Right cardiac atrium (tissue), 5 donors: Measurements from ENCODE around the gene RAB3D. TPM values are rescaled to one million over a fixed set of nuclear protein-coding genes. Genes with fewer than 3 reads are reported as not detected.
"Not testable (repeated sequence)": the region's sequence is repeated elsewhere in the genome, so short reads cannot be mapped to it uniquely, and the experiment has no call there.

Experiments used
- ATAC-seq, 2 donors: fragments of 200-7000 bp; cut with Tn5 transposase; one replicate each; pipeline versions ENCODE4 v1.8.0 to v1.9.1; 2020; ENCODE audit warnings: moderate library complexity in 2 of 2, mild to moderate bottlenecking in 1 of 2
- DNase-seq, 3 donors: peaks; one replicate each; pipeline ENCODE4 v3.0.0-alpha.2; 2020
- H3K27ac ChIP-seq: one replicate; pipeline ENCODE4 v1.5.1; 2013; ENCODE audit warnings: mild to moderate bottlenecking, low read length, control low read depth, moderate library complexity
- H3K27me3 ChIP-seq: one replicate; pipeline ENCODE4 v1.6.1; 2013; ENCODE audit not compliant: control insufficient read depth, insufficient read depth
- H3K4me1 ChIP-seq: one replicate; pipeline ENCODE4 v1.6.1; 2013; ENCODE audit warnings: low read length; ENCODE audit not compliant: control insufficient read depth, insufficient read depth
- H3K4me3 ChIP-seq: one replicate; pipeline ENCODE4 v1.5.1; 2013; ENCODE audit warnings: low read length, control low read depth
- H3K9me3 ChIP-seq: one replicate; pipeline ENCODE4 v1.6.1; 2013; ENCODE audit warnings: low read length; ENCODE audit not compliant: control insufficient read depth
- WGBS: extraction: QIAGEN DNeasy Blood & Tissue Kit; methylation state at CpG from one replicate; pipeline ENCODE4 v1.1.7; 2013; 5-methylcytosine and 5-hydroxymethylcytosine counted together
- intact Hi-C, 4 donors: fragments of 100-400 bp; cut with DNase I; formaldehyde crosslinking; loops; one replicate each; pipeline versions ENCODE4 v1.11.0 to v1.14.0; 2022 to 2023
- polyA plus RNA-seq: library from polyadenylated mRNA; stranded (reverse); fragments of 200-250 nt; gene quantifications from one replicate; pipeline ENCODE4 v1.2.3, GENCODE V29; 2013
- total RNA-seq, 4 donors: library from RNA; stranded (reverse); fragmentation: NEBNext Ultra II Directional; extraction: Animal tissue kit (Norgen Biotek cat#: 25700); gene quantifications; one replicate each; pipeline ENCODE4 v1.2.1, GENCODE V29; 2021
- donor health status: healthy with polysubstance abuse.
- donor health status: DM: no; HTN: yes; CAD: no.
- donor health status: DM: no; HTN: no; CAD: no.
- donor health status: DM: no; HTN: yes; CAD: no; lungs with severe emphysema.
- donor health status: DM: yes; HTN: yes; CAD: no.

The RAB3D gene
- total and polyA plus RNA-seq, 5 donors: 4.1 to 12.7 (median 12.2) TPM

- H3K27ac ChIP-seq, H3K9me3 ChIP-seq, H3K27me3 ChIP-seq, DNase-seq, H3K4me1 ChIP-seq, H3K4me3 ChIP-seq, intact Hi-C loops, ATAC-seq: not testable (repeated sequence)
- 97% methylated on average over 4 of the region's 4 CpGs for WGBS
These were observed 14.6 kb upstream of the RAB3D start for GRCh38 chr19:11354102-11354501.

DNA sequence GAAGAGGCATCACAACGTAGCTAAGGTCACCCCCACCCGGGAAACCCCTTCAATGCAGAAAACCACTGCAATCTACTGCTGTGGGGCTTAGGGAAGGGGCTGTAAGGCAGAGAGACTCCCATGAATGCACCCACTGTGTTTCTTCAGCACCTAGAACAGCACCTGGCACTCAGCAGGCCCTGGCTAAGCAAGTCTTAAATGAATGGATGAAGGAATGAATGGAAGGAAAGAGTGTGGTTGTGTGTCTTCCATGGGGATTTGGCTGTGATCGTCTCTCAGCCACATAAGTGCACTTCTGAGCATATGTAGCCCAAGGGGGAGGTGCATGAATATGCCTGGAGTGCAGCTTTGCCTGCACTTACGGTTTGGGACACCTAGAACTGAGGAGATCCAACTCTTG is 9.7 kb upstream of the RAB3D start:
- Histone ChIP-seq H3K27ac (no peak overlapping the region), H3K4me1 (peaks cover 7% of the 10 kb centered on the region), H3K9me3 (no peaks in the 10 kb centered on the region), H3K4me3 (no peak overlapping the region), H3K27me3 (no peaks in the 10 kb centered on the region)
- no peak for ATAC-seq
- intact Hi-C loops: no loop called here
- DNase-seq: no peak
- WGBS: 94% methylated on average over 4 of the region's 4 CpGs

- no peaks in the 10 kb centered on the region for H3K27me3 ChIP-seq
- no peak overlapping the region for H3K4me3 ChIP-seq
- H3K9me3 ChIP-seq: no peaks in the 10 kb centered on the region
- ATAC-seq (no peak), DNase-seq (no peak)
- intact Hi-C loops: no loop called here
- 79% methylated on average over 7 of the region's 7 CpGs for WGBS
- H3K4me1 ChIP-seq: peaks cover 7% of the 10 kb centered on the region
- H3K27ac ChIP-seq: no peak overlapping the region
These were observed 8.1 kb upstream of the RAB3D start for GRCh38 chr19:11347546-11348039.

- ATAC-seq (peak; percentile 95), DNase-seq (peak; percentile 99)
- peaks cover 7% of the 10 kb centered on the region for H3K4me1 ChIP-seq
- no peaks in the 10 kb centered on the region for H3K27me3 ChIP-seq
- H3K4me3 ChIP-seq: peak within 1 kb of the TSS; percentile 68
- under 1% methylated on average over 50 of the region's 50 CpGs for WGBS
- H3K9me3 ChIP-seq: no peaks in the 10 kb centered on the region
- intact Hi-C loops: no loop called here
- peak within 1 kb of the TSS; percentile 87 for H3K27ac ChIP-seq
These were observed 6.9 kb upstream of the RAB3D start, which contains the start of the genes CCDC159 and TMEM205 for GRCh38 chr19:11346104-11346940. CCDC159 (plus strand) TSS chr19:11346519; CDS start chr19:11346607, 88 bp downstream. TMEM205 (minus strand) TSS chr19:11346268; CDS start chr19:11345619, 649 bp downstream.

DNA sequence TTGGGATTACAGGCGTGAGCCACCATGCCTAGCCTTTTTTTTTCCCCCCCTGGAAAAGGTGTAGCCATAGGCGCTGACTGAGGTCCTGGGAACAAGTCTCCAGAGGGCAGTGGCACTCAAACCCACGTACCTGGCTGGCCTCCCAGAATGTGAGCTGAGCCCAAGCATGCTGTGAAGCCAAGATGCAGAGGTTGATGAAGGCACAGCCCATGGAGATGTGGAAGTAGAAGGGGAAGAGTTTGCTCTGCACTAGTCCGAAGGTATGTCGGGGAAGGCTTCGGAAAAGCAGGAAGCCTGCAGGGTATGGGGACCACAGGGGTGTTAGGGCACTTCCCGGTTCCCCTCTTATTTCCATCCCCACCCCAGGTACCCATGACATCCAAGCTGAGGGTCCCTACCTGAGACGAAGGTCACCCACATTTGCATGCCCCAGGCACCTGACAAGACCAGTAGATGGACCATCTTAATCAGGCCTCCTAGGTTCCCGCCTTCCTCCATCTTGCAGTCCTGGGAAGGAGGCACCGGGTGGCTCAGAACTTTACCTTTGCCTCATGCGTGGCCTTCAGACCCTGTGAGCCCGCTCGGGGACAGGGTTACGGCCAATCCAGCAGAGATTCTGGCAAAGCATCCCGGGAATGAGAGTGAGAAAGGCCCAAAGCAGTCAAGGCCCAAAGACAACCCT is 5.8 kb upstream of the RAB3D start:
- peak overlapping the region; percentile 33 for H3K27ac ChIP-seq
- no peaks in the 10 kb centered on the region for H3K9me3 ChIP-seq
- peak in 1 of 2 donors; percentile 1 for ATAC-seq
- H3K27me3 ChIP-seq: no peaks in the 10 kb centered on the region
- WGBS: 50% methylated on average over 15 of the region's 15 CpGs
- H3K4me3 ChIP-seq: peak overlapping the region; percentile 68
- intact Hi-C loops: no loop called here
- no peak for DNase-seq
- peaks cover 7% of the 10 kb centered on the region for H3K4me1 ChIP-seq

DNA sequence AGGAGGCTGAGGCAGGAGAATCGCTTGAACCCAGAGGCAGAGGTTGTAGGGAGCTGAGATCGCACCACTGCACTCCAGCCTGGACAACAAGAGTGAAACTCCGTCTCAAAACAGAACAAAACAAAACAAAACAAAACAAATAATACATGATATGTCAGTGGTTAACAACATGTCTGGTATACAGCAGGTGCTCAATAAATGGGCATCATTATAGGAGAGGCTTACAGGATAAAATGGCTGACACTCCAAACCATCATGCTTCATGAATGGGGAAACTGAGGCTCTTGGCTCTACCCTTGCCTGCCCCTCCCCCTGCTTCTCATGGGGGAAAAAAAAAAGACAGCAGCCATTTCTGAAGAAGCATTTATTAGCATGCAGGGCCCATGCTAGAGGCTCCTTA is 3.0 kb upstream of the RAB3D start:
- no peaks in the 10 kb centered on the region for H3K27me3 ChIP-seq
- DNase-seq: no peak
- no peak overlapping the region for H3K27ac ChIP-seq
- no peak overlapping the region for H3K4me3 ChIP-seq
- 92% methylated on average over 3 of the region's 3 CpGs for WGBS
- no peak for ATAC-seq
- H3K9me3 ChIP-seq: no peaks in the 10 kb centered on the region
- H3K4me1 ChIP-seq: peaks cover 11% of the 10 kb centered on the region
- intact Hi-C loops: no loop called here

DNA sequence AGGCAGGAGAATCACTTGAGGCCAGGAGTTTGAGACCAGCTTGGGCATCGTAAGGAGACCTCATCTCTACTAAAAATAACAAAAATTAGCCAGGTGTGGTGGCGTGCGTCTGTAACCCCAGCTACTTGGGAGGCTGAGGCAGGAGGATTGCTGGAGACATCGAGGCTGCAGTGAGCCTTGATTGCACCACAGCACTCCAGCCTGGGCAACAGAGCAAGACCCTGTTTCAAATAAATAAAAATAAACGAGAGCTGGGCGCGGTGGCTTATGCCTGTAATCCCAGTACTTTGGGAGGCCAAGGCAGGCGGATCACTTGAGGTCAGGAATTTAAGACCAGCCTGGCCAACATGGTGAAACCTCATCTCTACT is 626 bp upstream of the RAB3D start:
- H3K27me3 ChIP-seq, H3K4me3 ChIP-seq, ATAC-seq, intact Hi-C loops, DNase-seq, H3K27ac ChIP-seq, H3K9me3 ChIP-seq, H3K4me1 ChIP-seq: not testable (repeated sequence)
- WGBS: 85% methylated on average over 8 of the region's 8 CpGs

DNA sequence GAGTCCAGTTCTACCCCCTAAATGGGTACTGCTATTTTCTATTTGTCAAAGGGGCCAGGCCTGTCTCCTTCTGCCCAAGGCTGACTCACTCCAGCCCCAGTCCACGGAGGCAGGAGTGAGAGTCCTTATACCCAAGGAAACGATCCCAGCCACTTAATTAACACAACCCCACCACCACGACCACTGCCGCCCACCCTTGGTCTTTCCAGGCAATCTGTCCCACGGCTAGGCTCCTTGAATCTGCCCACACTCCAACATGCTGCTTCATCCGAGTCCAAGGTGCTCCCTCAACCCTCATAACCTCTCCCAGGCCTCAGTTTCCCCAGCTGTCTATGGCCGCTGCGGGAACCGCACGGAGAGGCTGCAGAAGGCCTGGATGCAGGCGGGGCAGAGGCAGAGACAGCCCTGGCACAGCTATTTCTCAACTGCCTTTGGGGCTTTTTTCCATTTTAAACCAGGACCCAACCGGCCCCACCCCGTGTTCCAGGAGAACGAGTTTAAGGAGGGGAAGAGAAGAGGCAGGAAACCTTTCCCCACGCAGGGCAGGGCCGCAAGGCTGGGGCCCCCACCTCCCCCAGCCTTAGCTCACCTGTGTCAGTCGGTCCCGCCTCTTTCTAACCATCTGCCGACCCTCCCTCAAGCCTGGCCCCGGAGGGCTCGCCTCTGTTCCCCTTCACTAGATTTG is 746 bp downstream of the RAB3D start:
- Histone ChIP-seq H3K4me1 (peaks cover 4% of the 10 kb centered on the region), H3K27ac (peak overlapping the region; percentile 57), H3K27me3 (no peaks in the 10 kb centered on the region), H3K9me3 (no peaks in the 10 kb centered on the region), H3K4me3 (peak overlapping the region; percentile 83)
- WGBS: 33% methylated on average over 21 of the region's 21 CpGs
- peak; percentile 12 to 53 for ATAC-seq
- DNase-seq: peak in 2 of 3 donors; percentile 53 to 65
- intact Hi-C loops: loop anchor here in 1 of 4 donors (5.0 kb wide), 1 partner anchor 41 kb away; the partner anchor contains the start of gene TSPAN16

DNA sequence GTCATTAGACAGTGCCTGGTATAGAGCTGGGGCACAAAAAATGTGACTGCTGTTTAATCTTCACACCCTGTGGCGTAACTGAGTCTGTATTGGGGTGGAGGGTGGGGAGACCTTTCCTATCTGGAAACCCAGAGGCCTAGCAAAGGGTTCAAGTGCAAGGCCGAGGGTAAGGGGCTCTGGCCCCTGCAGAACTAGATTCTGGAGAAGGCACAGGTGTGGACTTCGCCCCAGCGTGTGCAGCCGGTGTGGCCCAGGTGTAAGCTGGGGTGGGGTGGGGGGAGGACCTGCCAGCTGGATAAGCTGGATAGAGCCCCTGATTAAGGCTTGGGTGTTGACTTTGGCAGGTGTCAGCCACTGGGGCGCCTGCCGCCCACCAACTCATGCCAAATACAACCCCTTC is 1.3 kb downstream of the RAB3D start:
- peak in 2 of 3 donors; percentile 31 to 52 for DNase-seq
- WGBS: 88% methylated on average over 7 of the region's 7 CpGs
- peaks cover 4% of the 10 kb centered on the region for H3K4me1 ChIP-seq
- no peak overlapping the region for H3K4me3 ChIP-seq
- no peaks in the 10 kb centered on the region for H3K27me3 ChIP-seq
- H3K9me3 ChIP-seq: no peaks in the 10 kb centered on the region
- intact Hi-C loops: loop anchor here in 1 of 4 donors (5.0 kb wide), 1 partner anchor 41 kb away; the partner anchor contains the start of gene TSPAN16
- H3K27ac ChIP-seq: no peak overlapping the region
- ATAC-seq: no peak

GRCh38 chr19:11337080-11337479 is 2.4 kb downstream of the RAB3D start:
- Histone ChIP-seq H3K27ac (no peak overlapping the region), H3K4me3 (no peak overlapping the region), H3K4me1 (peaks cover 4% of the 10 kb centered on the region), H3K27me3 (no peaks in the 10 kb centered on the region), H3K9me3 (no peaks in the 10 kb centered on the region)
- intact Hi-C loops: loop anchor here in 1 of 4 donors (5.0 kb wide), 1 partner anchor 40 kb away; the partner anchor contains the start of gene TSPAN16
- WGBS: 75% methylated on average over 14 of the region's 14 CpGs
- DNase-seq (peak in 2 of 3 donors; percentile 26 to 31), ATAC-seq (no peak)
